Calu3 (cell line): ENCODE results near the gene PLA2G6. TPM values are rescaled to one million over a fixed set of nuclear protein-coding genes. Genes with fewer than 3 reads are reported as not detected.

ENCODE experiments used
- BruUV-seq: library from RNA; stranded (reverse); fragments of 400-500 nt; replicated peaks from 2 replicates; lab custom pipeline; 2021; lab: Mats Ljungman, UMichigan
- CTCF ChIA-PET: fragments of 300-600 bp; sonication (Branson Sonifier 250); formaldehyde crosslinking; loops from one replicate; lab custom pipeline; 2022; ENCODE audit warnings: antibody characterized with exemption; lab: Charles Lee
- DNase-seq: peaks from one replicate; pipeline ENCODE4 v3.0.0; 2022
- H3K27ac Mint-ChIP-seq: one replicate; pipeline ENCODE4 v1.8.0; 2022; ENCODE audit warnings: mixed read lengths; ENCODE audit not compliant: unreplicated experiment
- H3K27me3 Mint-ChIP-seq: one replicate; pipeline ENCODE4 v1.8.0; 2022; ENCODE audit warnings: mixed read lengths; ENCODE audit not compliant: unreplicated experiment
- H3K36me3 Mint-ChIP-seq: one replicate; pipeline ENCODE4 v1.8.0; 2022; ENCODE audit warnings: mild to moderate bottlenecking, moderate library complexity, mixed read lengths; ENCODE audit not compliant: insufficient read depth, unreplicated experiment
- H3K4me1 Mint-ChIP-seq: one replicate; pipeline ENCODE4 v1.8.0; 2022; ENCODE audit warnings: mild to moderate bottlenecking, low read depth, mixed read lengths; ENCODE audit not compliant: unreplicated experiment
- H3K4me3 Mint-ChIP-seq: one replicate; pipeline ENCODE4 v1.8.0; 2022; ENCODE audit warnings: mild to moderate bottlenecking, low read depth, moderate library complexity, mixed read lengths; ENCODE audit not compliant: unreplicated experiment
- H3K9me3 Mint-ChIP-seq: one replicate; pipeline ENCODE4 v1.8.0; 2022; ENCODE audit warnings: low read depth, mixed read lengths; ENCODE audit not compliant: unreplicated experiment
- intact Hi-C: fragments of 100-400 bp; cut with micrococcal nuclease; formaldehyde crosslinking; loops from one replicate; pipeline ENCODE4 v1.10.0; 2022; ENCODE audit not compliant: unreplicated experiment
- total RNA-seq: library from RNA; stranded (reverse); gene quantifications from 2 replicates; pipeline ENCODE4 v1.2.3, GENCODE V29; 2022
- TF ChIP-seq, protein P1 (sequence below): fragments of 200-600 bp; IDR thresholded peaks from one replicate; pipeline ENCODE4 v1.8.0; 2022; ENCODE audit warnings: antibody characterized with exemption; ENCODE audit not compliant: unreplicated experiment

Gene PLA2G6
- total RNA-seq, 1 experiment from 2014 or later = 43.5 TPM

DNA sequence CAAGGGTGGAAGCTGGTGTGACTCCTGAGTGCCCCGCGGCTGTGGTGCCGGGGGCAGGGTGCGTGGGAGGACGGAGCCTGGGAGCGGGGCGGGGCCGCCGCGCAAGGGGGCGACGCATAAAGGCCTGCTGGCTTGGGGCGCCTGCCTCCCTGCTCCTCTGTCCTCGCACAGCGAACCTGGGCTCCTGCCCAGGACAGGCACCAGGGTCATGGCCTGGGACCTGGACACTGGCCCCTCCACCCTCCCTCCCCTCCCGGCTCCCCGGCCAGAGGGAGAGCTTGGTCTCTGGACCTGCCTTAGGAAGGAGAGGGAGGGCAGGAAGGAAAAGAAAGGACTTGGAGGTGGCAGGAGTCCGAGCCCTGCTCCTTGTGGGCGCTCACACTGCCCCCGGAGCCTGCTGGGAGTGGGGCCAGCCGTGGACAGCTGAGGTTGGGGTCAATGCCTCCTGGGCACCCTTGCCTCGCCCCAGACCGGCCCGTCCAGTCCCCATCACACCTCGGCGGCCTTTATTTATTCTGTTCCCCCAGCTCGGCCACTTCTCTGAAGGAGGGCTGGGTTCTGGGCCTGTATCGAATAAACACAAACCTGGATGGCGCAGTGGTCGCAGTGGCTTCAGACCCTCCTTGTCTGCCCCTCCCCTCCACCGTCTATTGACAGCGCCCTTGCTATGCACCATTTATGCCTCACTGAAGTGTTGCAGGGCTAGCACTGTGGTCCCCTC lies 106.4 kb downstream of the PLA2G6 start:
- CTCF ChIA-PET = no interaction called here
- Mint-ChIP-seq H3K27ac (no peak overlapping the region), H3K27me3 (no peaks in the 10 kb centered on the region), H3K4me1 (no peaks in the 10 kb centered on the region), H3K36me3 (peaks cover 49% of the 10 kb centered on the region), H3K9me3 (no peaks in the 10 kb centered on the region), H3K4me3 (no peak overlapping the region)
- intact Hi-C loops = no loop called here
- no peak for DNase-seq
- TF ChIP-seq, protein P1, sequence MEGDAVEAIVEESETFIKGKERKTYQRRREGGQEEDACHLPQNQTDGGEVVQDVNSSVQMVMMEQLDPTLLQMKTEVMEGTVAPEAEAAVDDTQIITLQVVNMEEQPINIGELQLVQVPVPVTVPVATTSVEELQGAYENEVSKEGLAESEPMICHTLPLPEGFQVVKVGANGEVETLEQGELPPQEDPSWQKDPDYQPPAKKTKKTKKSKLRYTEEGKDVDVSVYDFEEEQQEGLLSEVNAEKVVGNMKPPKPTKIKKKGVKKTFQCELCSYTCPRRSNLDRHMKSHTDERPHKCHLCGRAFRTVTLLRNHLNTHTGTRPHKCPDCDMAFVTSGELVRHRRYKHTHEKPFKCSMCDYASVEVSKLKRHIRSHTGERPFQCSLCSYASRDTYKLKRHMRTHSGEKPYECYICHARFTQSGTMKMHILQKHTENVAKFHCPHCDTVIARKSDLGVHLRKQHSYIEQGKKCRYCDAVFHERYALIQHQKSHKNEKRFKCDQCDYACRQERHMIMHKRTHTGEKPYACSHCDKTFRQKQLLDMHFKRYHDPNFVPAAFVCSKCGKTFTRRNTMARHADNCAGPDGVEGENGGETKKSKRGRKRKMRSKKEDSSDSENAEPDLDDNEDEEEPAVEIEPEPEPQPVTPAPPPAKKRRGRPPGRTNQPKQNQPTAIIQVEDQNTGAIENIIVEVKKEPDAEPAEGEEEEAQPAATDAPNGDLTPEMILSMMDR = no peak
- no TSS peak for BruUV-seq

DNA sequence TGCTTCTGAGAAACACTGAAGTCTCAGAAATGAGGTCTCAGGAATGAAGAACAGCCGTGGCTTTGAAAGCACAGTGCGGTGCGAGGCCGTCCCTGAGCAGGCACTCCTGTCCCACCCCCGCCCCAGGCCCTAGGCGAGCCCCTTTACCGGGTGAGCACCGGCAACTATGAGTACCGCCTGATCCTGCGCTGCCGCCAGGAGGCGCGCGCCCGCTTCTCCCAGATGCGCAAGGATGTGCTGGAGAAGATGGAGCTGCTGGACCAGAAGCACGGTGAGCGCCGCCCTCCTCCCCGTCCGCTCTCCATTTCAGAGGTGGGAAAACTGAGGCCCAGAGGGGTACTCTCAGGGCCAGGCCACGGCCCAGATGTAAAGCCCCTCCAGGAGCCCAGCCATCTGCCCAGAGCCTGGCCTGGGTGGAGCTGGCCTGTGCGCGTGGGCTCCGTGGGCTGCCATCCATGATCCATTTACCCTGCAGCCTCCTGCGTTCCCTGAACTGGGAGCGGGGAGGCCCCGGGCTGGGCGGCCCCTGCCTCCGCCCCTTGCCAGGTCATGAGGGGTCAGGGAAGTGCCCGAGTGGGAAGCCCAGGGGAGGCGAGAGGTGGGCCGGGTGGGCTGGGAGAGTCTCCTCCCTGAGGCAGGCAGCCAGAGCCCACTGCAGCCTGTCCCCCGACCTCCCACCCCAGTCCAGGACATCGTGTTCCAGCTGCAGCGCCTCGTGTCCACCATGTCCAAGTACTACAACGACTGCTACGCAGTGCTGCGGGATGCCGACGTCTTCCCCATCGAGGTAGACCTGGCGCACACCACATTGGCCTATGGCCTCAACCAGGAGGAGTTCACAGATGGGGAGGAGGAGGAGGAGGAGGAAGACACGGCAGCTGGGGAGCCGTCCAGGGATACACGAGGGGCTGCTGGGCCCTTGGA lies 107.2 kb downstream of the PLA2G6 start:
- CTCF ChIA-PET = interaction anchor here (0.7 kb wide), 1 partner anchor 58 kb away, joined by 3 read pairs; no protein-coding TSS in a partner anchor
- intact Hi-C loops = no loop called here
- TF ChIP-seq, protein P1 = no peak
- Mint-ChIP-seq H3K27ac (no peak overlapping the region), H3K4me1 (no peaks in the 10 kb centered on the region), H3K27me3 (no peaks in the 10 kb centered on the region), H3K4me3 (no peak overlapping the region), H3K36me3 (peaks cover 46% of the 10 kb centered on the region), H3K9me3 (no peaks in the 10 kb centered on the region)
- no peak for DNase-seq
- no TSS peak for BruUV-seq

DNA sequence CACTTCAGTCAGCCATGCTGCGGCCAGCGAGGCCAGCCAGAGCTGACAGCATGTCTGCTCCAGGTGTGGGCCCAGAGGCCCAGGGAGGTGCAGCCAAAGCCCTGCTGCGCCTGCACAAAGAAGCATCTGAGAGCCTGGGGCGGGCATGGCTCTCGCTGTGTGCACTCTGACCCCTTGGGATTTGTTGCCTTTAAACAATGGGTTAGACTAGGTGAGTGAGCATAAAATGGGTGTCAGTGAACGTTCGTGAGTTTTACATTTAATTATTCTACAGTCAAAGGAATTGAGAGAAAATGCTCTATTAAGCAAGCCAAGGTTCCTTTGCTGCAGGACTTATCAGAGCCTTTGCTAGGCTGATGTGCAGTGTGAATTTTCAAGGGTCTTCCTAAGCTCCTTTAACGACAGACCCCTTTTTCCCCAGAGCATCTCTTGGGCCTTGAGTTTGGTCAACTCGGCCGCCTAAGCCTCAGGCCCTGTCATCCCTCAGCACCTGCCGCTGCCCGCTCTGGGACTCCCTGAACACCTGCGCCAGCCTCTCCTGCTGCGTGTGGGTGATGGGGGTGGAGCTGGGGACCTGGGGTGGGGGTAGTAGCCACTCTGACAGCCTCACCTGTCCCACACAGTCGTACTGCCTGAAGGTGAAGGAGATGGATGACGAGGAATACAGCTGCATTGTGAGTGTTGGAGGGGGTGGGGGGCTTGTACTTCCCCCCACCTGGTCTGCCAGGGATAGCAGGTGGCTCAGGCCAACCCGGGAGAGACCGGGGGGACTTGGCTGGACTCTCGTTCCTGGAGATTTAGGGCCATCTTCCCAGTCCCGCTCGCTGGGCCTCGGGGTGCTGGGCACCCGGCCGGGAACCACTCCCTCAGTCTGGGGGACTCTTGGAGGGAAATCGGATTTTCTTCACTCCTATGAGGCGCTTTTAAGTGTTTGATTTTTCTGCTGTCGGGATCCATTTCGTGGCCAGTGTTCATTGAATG lies 108.2 kb downstream of the PLA2G6 start:
- CTCF ChIA-PET = no interaction called here

More for the DNA sequence above, 108.2 kb downstream of the PLA2G6 start:
- TF ChIP-seq, protein P1 = no peak
- BruUV-seq = no TSS peak
- Mint-ChIP-seq H3K4me1 (no peaks in the 10 kb centered on the region), H3K36me3 (peaks cover 42% of the 10 kb centered on the region), H3K9me3 (no peaks in the 10 kb centered on the region), H3K4me3 (no peak overlapping the region), H3K27me3 (no peaks in the 10 kb centered on the region), H3K27ac (no peak overlapping the region)
- no peak for DNase-seq
- intact Hi-C loops = no loop called here
